BJ (cell line): ENCODE measurements around the gene UTP14C. TPM values are rescaled to one million over a fixed set of nuclear protein-coding genes. Genes with fewer than 3 reads are reported as not detected.
"Not testable (repeated sequence)": the region's sequence is repeated elsewhere in the genome, so short reads cannot be mapped to it uniquely, and the experiment has no call there.

Source experiments
- CTCF ChIA-PET: fragments of 350-600 bp; formaldehyde crosslinking; extraction: SDS; loops from one replicate; lab custom pipeline; 2021; ENCODE audit warnings: antibody characterized with exemption, inconsistent platforms; lab: Yijun Ruan, JAX
- POLR2A ChIA-PET: fragments of 300-600 bp; sonication (Branson Sonifier 250); formaldehyde crosslinking; extraction: SDS; loops from one replicate; lab custom pipeline; 2021; ENCODE audit warnings: antibody characterized with exemption; lab: Charles Lee
- DNase-seq: peaks from one replicate; pipeline ENCODE4 v3.0.0-alpha.2; 2011; ENCODE audit warnings: low read depth
- H3K27me3 ChIP-seq: 2 replicates; pipeline ENCODE4 v1.6.0; 2011; ENCODE audit warnings: low read length; ENCODE audit not compliant: control insufficient read depth, insufficient read depth
- H3K36me3 ChIP-seq: 2 replicates; pipeline ENCODE4 v1.5.1; 2011; ENCODE audit warnings: low read length; ENCODE audit not compliant: control insufficient read depth, insufficient read depth
- H3K4me3 ChIP-seq: 2 replicates; pipeline ENCODE4 v1.5.1; 2011; ENCODE audit warnings: low read depth, mild to moderate bottlenecking, control low read depth, low read length
- CTCF ChIP-seq: IDR thresholded peaks from 2 replicates; pipeline ENCODE4 v1.5.1; 2011; ENCODE audit warnings: low read depth, mild to moderate bottlenecking, control low read depth, inconsistent platforms, low read length, moderate library complexity; ENCODE audit not compliant: insufficient read depth
- polyA plus RNA-seq: library from polyadenylated mRNA; depleted of rRNA; stranded (reverse); fragments of >200 nt; gene quantifications from 2 replicates; pipeline ENCODE4 v1.2.3, GENCODE V29; 2011

Gene UTP14C
- polyA plus RNA-seq, 1 experiment = 8.9 TPM

DNA sequence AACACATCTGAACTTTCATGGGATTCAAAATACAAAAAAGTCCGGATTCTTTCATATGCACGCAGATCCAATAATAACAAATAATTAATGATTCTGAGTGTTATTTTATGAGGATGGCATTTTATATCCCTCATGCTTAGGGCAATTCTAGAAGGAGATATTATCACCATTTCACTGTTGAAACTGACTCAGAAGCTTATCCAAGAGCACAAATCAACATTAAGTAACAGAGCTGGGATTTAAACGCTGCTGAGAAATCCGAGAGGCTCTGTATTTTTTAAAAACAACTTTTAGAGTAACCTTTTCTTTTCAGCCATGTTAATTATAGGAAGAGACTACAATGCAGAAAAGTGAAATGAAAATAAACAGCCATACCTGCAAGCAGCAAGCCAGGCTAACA lies 43.6 kb upstream of the UTP14C start:
- ChIA-PET POLR2A (no interaction called here), CTCF (no interaction called here)
- no peak for DNase-seq
- Histone ChIP-seq H3K4me3 (no peak overlapping the region), H3K27me3 (no peaks in the 10 kb centered on the region), H3K36me3 (no peaks in the 10 kb centered on the region)
- TF ChIP-seq CTCF = no peak

DNA sequence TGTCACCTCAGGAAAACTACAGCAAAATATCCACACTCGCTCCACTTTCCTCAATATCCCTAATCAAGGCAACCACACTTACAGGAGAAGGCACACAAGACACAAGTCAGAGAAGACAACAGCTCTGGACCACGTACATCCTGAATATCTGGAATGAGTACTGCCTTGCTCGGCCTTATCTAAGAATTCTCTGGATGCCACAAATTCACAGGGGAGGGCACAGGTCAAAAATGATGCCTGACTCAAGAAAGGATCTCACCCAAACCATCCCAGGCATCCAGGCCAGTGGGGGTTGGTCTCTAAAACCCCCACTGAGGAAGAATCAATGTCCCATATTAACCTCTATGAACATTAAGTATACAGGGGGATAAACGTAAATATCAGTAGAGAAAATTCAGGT lies 43.1 kb upstream of the UTP14C start:
- DNase-seq = no peak
- TF ChIP-seq CTCF = no peak
- POLR2A ChIA-PET = no interaction called here
- Histone ChIP-seq H3K4me3 (no peak overlapping the region), H3K36me3 (no peaks in the 10 kb centered on the region), H3K27me3 (no peaks in the 10 kb centered on the region)
- CTCF ChIA-PET = no interaction called here

DNA sequence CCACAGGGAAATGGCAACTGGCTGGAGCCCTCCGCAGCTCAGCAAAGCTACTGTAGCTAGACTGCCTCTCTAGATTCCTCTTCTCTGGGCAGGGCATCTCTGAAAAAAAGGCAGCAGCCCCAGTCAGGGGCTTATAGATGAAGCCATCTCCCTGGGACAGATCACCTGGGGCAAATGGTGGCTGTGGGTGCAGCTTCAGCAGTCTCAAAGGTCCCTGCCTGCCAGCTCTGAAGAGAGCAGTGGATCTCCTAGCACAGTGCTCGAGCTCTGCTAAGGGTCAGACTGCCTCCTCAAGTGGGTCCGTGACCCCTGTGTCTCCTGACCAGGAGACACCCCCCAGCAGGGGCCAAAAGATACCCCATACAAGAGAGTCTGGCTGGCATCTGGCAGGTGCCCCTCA lies 41.2 kb upstream of the UTP14C start:
- H3K36me3 ChIP-seq, POLR2A ChIA-PET, DNase-seq, H3K4me3 ChIP-seq, H3K27me3 ChIP-seq: not testable (repeated sequence)
- CTCF ChIA-PET = interaction anchor here (0.6 to 1.3 kb wide), 2 partner anchors 14 to 17 kb away, joined by 3 read pairs; no protein-coding TSS in a partner anchor

DNA sequence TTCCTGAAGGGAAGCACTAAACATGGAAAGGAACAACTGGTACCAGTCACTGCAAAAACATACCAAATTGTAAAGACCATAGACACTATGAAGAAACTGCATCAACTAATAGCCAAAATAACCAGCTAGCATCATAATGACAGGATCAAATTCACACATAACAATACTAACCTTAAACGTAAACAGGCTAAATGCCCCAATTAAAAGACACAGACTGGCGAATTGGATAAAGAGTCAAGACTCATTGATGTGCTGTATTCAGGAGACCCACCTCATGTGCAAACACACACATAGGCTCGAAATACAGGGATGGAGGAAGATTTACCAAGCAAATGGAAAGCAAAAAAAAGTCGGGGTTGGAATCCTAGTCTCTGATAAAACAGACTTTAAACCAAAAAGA lies 39.6 kb upstream of the UTP14C start:
- CTCF ChIA-PET = interaction anchor here (1.0 kb wide), 1 partner anchor 171 kb away, joined by 3 read pairs; no protein-coding TSS in a partner anchor
- not testable (repeated sequence) for DNase-seq

GRCh38 chr13:51988988-51989618 lies 35.4 kb upstream of the UTP14C start:
- POLR2A ChIA-PET = no interaction called here
- Histone ChIP-seq H3K36me3 (no peaks in the 10 kb centered on the region), H3K27me3 (no peaks in the 10 kb centered on the region), H3K4me3 (no peak overlapping the region)
- CTCF ChIA-PET = no interaction called here
- TF ChIP-seq CTCF = no peak
- DNase-seq = no peak

More for the DNA sequence above, 39.6 kb upstream of the UTP14C start:
- H3K27me3 ChIP-seq, H3K4me3 ChIP-seq, H3K36me3 ChIP-seq, POLR2A ChIA-PET: not testable (repeated sequence)

GRCh38 chr13:51993713-51994112 lies 30.8 kb upstream of the UTP14C start:
- ChIA-PET POLR2A (no interaction called here), CTCF (interaction anchor here (0.8 kb wide), 1 partner anchor 71 kb away, joined by 3 read pairs; no protein-coding TSS in a partner anchor)
- Histone ChIP-seq H3K27me3 (peaks cover 10% of the 10 kb centered on the region), H3K4me3 (no peak overlapping the region), H3K36me3 (no peaks in the 10 kb centered on the region)
- no peak for TF ChIP-seq CTCF
- no peak for DNase-seq
